DOHH2 (cell line): ENCODE data around the gene BRINP1.

ENCODE experiments used
- CTCF ChIP-seq: fragments of 200-600 bp; sonication (generic); IDR thresholded peaks from one replicate; pipeline ENCODE4 v1.5.1; 2014; ENCODE audit warnings: antibody characterized with exemption, mild to moderate bottlenecking, low read depth, low read length; ENCODE audit not compliant: poor library complexity, severe bottlenecking
- EZH2phosphoT487 ChIP-seq: fragments of 200-600 bp; sonication (generic); IDR thresholded peaks from 2 replicates; pipeline ENCODE4 v1.6.1; 2017; ENCODE audit warnings: borderline replicate concordance, mild to moderate bottlenecking, antibody characterized with exemption, low read length, moderate library complexity, mixed read lengths

- TF ChIP-seq CTCF (no peak), EZH2phosphoT487 (no peak)
Measured at GRCh38 chr9:119284587-119285337, 84.5 kb downstream of the BRINP1 start.
